CD4-positive, alpha-beta T cell (primary cell): ENCODE data around the gene SDS. TPM values are rescaled to one million over a fixed set of nuclear protein-coding genes. Genes with fewer than 3 reads are reported as not detected.

Experiments used
- ATAC-seq: fragments of 200-7000 bp; cut with Tn5 transposase; one replicate; pipeline ENCODE4 v1.10.0; 2022; ENCODE audit warnings: mild to moderate bottlenecking; ENCODE audit not compliant: poor library complexity
- CTCF ChIA-PET: fragments of 350-600 bp; sonication (Branson Sonifier 250); formaldehyde crosslinking; loops from one replicate; lab custom pipeline; 2021; ENCODE audit warnings: antibody characterized with exemption, inconsistent platforms; lab: Charles Lee
- POLR2A ChIA-PET: fragments of 350-600 bp; sonication (Branson Sonifier 250); formaldehyde crosslinking; loops from one replicate; lab custom pipeline; 2021; ENCODE audit warnings: antibody characterized with exemption, inconsistent platforms; lab: Charles Lee
- DNase-seq, 14 experiments: peaks; one replicate each; pipeline ENCODE4 v3.0.0-alpha.2; 2013 to 2020; ENCODE audit warnings: mixed read lengths in 2 of 14
- H3K27ac ChIP-seq, 2 donors: one replicate each; pipeline versions ENCODE4 v1.5.1 to v1.7.0; 2013; ENCODE audit warnings: low read length in 2 of 2, low read depth in 1 of 2, mild to moderate bottlenecking in 1 of 2
- H3K27me3 ChIP-seq, 2 experiments: 1 replicate in 1 of 2; 2 replicates in 1 of 2; pipeline versions ENCODE4 v1.6.1 to v1.7.0; 2013; ENCODE audit warnings: low read length in 2 of 2, control low read depth in 1 of 2, mild to moderate bottlenecking in 1 of 2, moderate library complexity in 1 of 2; ENCODE audit not compliant: insufficient read depth in 2 of 2, control insufficient read depth in 1 of 2
- H3K36me3 ChIP-seq: one replicate; pipeline ENCODE4 v1.6.1; 2013; ENCODE audit warnings: low read length, control low read depth; ENCODE audit not compliant: insufficient read depth
- H3K4me1 ChIP-seq: one replicate; pipeline ENCODE4 v1.6.1; 2013; ENCODE audit warnings: low read length, control low read depth; ENCODE audit not compliant: insufficient read depth
- H3K4me3 ChIP-seq: one replicate; pipeline ENCODE4 v1.5.1; 2013; ENCODE audit warnings: mild to moderate bottlenecking, low read length, moderate library complexity
- H3K9me3 ChIP-seq, 2 experiments: 1 replicate in 1 of 2; 2 replicates in 1 of 2; pipeline versions ENCODE4 v1.6.1 to v1.7.0; 2013; ENCODE audit warnings: low read length in 2 of 2, mild to moderate bottlenecking in 2 of 2, control low read depth in 1 of 2, moderate library complexity in 1 of 2; ENCODE audit not compliant: control insufficient read depth in 1 of 2, insufficient read depth in 1 of 2
- H3K27ac Mint-ChIP-seq: one replicate; pipeline ENCODE4 v1.8.0; 2020; ENCODE audit warnings: mixed read lengths
- H3K27me3 Mint-ChIP-seq: one replicate; pipeline ENCODE4 v1.8.0; 2021; ENCODE audit warnings: mixed read lengths
- H3K36me3 Mint-ChIP-seq: one replicate; pipeline ENCODE4 v1.8.0; 2021; ENCODE audit warnings: low read depth, mixed read lengths
- H3K4me1 Mint-ChIP-seq: one replicate; pipeline ENCODE4 v1.8.0; 2021; ENCODE audit warnings: low read depth, mixed read lengths
- H3K4me3 Mint-ChIP-seq: one replicate; pipeline ENCODE4 v1.8.0; 2020; ENCODE audit warnings: mild to moderate bottlenecking, mixed read lengths
- H3K9me3 Mint-ChIP-seq: one replicate; pipeline ENCODE4 v1.8.0; 2020; ENCODE audit warnings: mixed read lengths
- intact Hi-C, 2 experiments: fragments of 100-400 bp; cut with DNase I in 1 of 2; cut with micrococcal nuclease in 1 of 2; formaldehyde crosslinking; loops; one replicate each; pipeline versions ENCODE4 v1.15.1 to v1.9.0; 2023 to 2025; cut with DNase I, micrococcal nuclease
- total RNA-seq, 174 experiments: library from RNA in 2 of 174; stranded (reverse) in 2 of 174; gene quantifications; one replicate each; pipeline ENCODE4 v1.2.3 and lab custom pipeline; 2021 to 2026
- TF ChIP-seq, protein P1 (sequence below): fragments of 200-600 bp; IDR thresholded peaks from one replicate; pipeline ENCODE4 v1.8.0; 2022; ENCODE audit warnings: antibody characterized with exemption, mild to moderate bottlenecking

The SDS gene
- total RNA-seq, 2 experiments from 2014 or later: not detected

DNA sequence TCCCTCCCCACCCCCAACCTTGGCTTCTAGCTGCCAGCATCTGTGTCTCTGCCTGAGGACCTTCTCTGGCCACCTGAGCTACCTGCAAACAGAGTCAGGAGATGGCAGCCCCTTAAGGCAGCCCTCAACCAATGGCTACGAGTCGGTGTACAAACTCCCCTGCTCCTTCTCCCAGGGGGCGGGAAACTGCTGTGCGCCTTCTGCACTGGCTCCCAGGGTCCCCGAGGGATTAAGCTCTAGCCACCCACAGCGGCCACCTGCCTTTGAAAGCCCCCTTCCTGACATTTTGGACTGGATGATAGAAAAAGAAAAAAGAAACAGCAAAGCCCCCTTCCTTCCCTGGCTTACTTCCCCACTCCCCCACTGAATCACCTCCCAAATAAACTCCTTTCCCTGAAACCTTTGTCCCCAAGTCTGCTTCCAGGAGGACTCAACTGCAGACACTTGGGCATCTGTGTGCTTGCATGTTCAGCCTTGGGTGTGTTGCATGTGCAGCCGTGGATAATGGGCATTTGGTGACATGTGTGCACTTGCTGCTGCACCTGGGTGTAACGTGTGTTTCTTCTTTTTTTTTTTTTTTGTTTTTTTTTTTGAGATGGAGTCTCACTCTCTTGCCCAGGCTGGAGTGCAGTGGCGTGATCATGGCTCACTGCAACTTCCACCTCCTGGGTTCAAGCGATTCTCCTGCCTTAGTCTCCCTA, 6.0 kb downstream of the SDS start:
- peaks cover 0 to 18% of the 10 kb centered on the region in 2 experiments for H3K9me3 ChIP-seq
- H3K36me3 Mint-ChIP-seq: no peaks in the 10 kb centered on the region
- no peak overlapping the region for H3K4me3 ChIP-seq
- intact Hi-C loops: no loop called here
- DNase-seq (no peak), ATAC-seq (no peak)
- no peak overlapping the region for H3K4me3 Mint-ChIP-seq
- H3K4me1 ChIP-seq: no peaks in the 10 kb centered on the region
- no peaks in the 10 kb centered on the region for H3K27me3 ChIP-seq
- H3K4me1 Mint-ChIP-seq: no peaks in the 10 kb centered on the region
- H3K36me3 ChIP-seq: no peaks in the 10 kb centered on the region
- TF ChIP-seq, protein P1, sequence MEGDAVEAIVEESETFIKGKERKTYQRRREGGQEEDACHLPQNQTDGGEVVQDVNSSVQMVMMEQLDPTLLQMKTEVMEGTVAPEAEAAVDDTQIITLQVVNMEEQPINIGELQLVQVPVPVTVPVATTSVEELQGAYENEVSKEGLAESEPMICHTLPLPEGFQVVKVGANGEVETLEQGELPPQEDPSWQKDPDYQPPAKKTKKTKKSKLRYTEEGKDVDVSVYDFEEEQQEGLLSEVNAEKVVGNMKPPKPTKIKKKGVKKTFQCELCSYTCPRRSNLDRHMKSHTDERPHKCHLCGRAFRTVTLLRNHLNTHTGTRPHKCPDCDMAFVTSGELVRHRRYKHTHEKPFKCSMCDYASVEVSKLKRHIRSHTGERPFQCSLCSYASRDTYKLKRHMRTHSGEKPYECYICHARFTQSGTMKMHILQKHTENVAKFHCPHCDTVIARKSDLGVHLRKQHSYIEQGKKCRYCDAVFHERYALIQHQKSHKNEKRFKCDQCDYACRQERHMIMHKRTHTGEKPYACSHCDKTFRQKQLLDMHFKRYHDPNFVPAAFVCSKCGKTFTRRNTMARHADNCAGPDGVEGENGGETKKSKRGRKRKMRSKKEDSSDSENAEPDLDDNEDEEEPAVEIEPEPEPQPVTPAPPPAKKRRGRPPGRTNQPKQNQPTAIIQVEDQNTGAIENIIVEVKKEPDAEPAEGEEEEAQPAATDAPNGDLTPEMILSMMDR: no peak
- H3K9me3 Mint-ChIP-seq: no peaks in the 10 kb centered on the region
- POLR2A ChIA-PET: no interaction called here
- CTCF ChIA-PET: no interaction called here
- no peak overlapping the region for H3K27ac ChIP-seq
- H3K27ac Mint-ChIP-seq: no peak overlapping the region
- no peaks in the 10 kb centered on the region for H3K27me3 Mint-ChIP-seq

DNA sequence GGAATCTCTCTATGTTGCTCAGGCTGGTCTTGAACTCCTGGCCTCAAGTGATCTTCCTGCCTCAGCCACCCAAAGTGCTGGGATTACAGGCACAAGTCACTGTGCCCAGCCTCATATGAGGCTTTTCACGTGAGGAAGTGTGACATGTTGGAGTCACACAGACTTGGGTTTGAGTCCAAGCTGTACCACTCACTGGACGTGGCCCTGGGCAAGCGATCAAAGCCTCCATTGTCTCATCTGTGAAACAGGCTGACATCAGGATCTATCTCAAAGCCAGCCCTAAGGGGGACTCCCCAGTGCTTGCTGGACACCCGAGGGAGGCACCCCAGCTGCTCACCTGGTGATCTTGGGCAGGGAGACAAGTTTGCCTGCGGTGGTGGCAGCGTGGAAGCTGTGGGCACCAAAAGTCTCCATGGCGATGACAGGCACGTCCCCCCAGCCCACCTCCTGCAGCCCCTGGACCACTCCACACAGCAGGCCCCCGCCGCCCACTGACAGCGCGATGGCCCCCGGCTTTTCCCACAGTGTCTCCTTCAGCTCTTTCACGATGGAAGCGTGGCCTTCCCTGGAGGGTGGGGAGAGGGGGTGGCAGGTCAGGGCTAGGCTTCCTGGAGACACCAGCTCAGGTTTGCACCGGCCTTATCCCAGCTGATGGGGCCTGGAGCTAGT, 6.7 kb downstream of the SDS start:
- Histone ChIP-seq H3K27ac (no peak overlapping the region), H3K4me1 (no peaks in the 10 kb centered on the region), H3K4me3 (no peak overlapping the region), H3K27me3 (no peaks in the 10 kb centered on the region), H3K36me3 (no peaks in the 10 kb centered on the region), H3K9me3 (peaks cover 0 to 18% of the 10 kb centered on the region in 2 experiments)
- ATAC-seq (no peak), DNase-seq (no peak)
- Mint-ChIP-seq H3K27ac (no peak overlapping the region), H3K9me3 (no peaks in the 10 kb centered on the region), H3K36me3 (no peaks in the 10 kb centered on the region), H3K4me1 (no peaks in the 10 kb centered on the region), H3K4me3 (no peak overlapping the region), H3K27me3 (no peaks in the 10 kb centered on the region)
- TF ChIP-seq, protein P1: no peak
- ChIA-PET CTCF (no interaction called here), POLR2A (no interaction called here)
- intact Hi-C loops: no loop called here

DNA sequence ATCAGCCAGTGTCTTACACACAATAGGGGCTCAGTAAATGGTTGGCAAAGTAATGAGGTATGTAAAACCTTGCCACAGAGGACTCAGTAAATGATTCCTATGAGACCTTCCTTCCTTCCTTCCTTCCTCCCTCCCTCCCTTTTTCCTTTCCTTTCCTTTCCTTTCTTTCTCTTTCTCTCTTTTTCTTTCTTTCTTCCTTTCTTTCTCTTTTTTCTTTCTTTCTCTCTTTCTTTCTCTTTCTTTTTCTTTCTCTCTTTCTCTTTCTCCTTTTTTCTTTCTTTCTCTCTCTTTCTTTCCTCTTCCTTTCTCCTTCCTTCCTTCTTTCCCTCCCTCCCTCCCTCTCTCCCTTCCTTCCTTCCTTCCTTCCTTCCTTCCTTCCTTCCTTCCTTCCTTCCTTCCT, 7.5 kb downstream of the SDS start:
- POLR2A ChIA-PET: no interaction called here
- intact Hi-C loops: no loop called here
- Histone ChIP-seq H3K36me3 (no peaks in the 10 kb centered on the region), H3K4me3 (no peak overlapping the region), H3K27ac (no peak overlapping the region), H3K4me1 (no peaks in the 10 kb centered on the region), H3K9me3 (peaks cover 0 to 18% of the 10 kb centered on the region in 2 experiments), H3K27me3 (no peaks in the 10 kb centered on the region)
- Mint-ChIP-seq H3K36me3 (no peaks in the 10 kb centered on the region), H3K9me3 (no peaks in the 10 kb centered on the region), H3K4me1 (no peaks in the 10 kb centered on the region), H3K27me3 (no peaks in the 10 kb centered on the region), H3K27ac (no peak overlapping the region), H3K4me3 (no peak overlapping the region)
- CTCF ChIA-PET: no interaction called here
- ATAC-seq (no peak), DNase-seq (no peak)
- TF ChIP-seq, protein P1: no peak
